GM23248 (cell line): ENCODE results near the gene IMPG1. TPM values are rescaled to one million over a fixed set of nuclear protein-coding genes. Genes with fewer than 3 reads are reported as not detected.

Experiments
- DNase-seq: peaks from one replicate; pipeline ENCODE4 v3.0.0-alpha.2; 2015
- H2AFZ ChIP-seq: fragments of 200-600 bp; sonication (generic); 2 replicates; pipeline ENCODE4 v1.6.1; 2016; ENCODE audit warnings: antibody characterized with exemption
- H3F3A ChIP-seq: fragments of 200-600 bp; sonication (generic); 2 replicates; pipeline ENCODE4 v1.6.1; 2016; ENCODE audit warnings: mild to moderate bottlenecking, antibody characterized with exemption, mixed run types; ENCODE audit not compliant: insufficient read depth
- H3K27ac ChIP-seq: fragments of 200-600 bp; sonication (generic); 2 replicates; pipeline ENCODE4 v1.5.1; 2016; ENCODE audit warnings: mild to moderate bottlenecking
- H3K27me3 ChIP-seq: fragments of 200-600 bp; sonication (generic); replicated peaks from 2 replicates; pipeline ENCODE4 v1.6.1; 2016; ENCODE audit warnings: mild to moderate bottlenecking; ENCODE audit not compliant: insufficient read depth
- H3K36me3 ChIP-seq: fragments of 200-600 bp; sonication (generic); 2 replicates; pipeline ENCODE4 v1.6.1; 2016; ENCODE audit warnings: low read depth, mild to moderate bottlenecking
- H3K4me1 ChIP-seq: fragments of 200-600 bp; sonication (generic); 2 replicates; pipeline ENCODE4 v1.6.1; 2016; ENCODE audit warnings: mild to moderate bottlenecking; ENCODE audit not compliant: insufficient read depth
- H3K4me2 ChIP-seq: fragments of 200-600 bp; sonication (generic); one replicate; pipeline ENCODE4 v1.6.1; 2016; ENCODE audit warnings: mild to moderate bottlenecking; ENCODE audit not compliant: unreplicated experiment
- H3K4me3 ChIP-seq: fragments of 200-600 bp; sonication (generic); 2 replicates; pipeline ENCODE4 v1.5.1; 2016; ENCODE audit warnings: mild to moderate bottlenecking
- H3K79me2 ChIP-seq: fragments of 200-600 bp; sonication (generic); 2 replicates; pipeline ENCODE4 v1.6.1; 2016; ENCODE audit warnings: mild to moderate bottlenecking; ENCODE audit not compliant: insufficient read depth
- H3K9ac ChIP-seq: fragments of 200-600 bp; sonication (generic); 2 replicates; pipeline ENCODE4 v1.6.1; 2016; ENCODE audit warnings: mild to moderate bottlenecking
- H3K9me2 ChIP-seq: fragments of 200-600 bp; sonication (generic); 2 replicates; pipeline ENCODE4 v1.6.1; 2016; ENCODE audit warnings: mixed run types, mild to moderate bottlenecking, moderate library complexity; ENCODE audit not compliant: insufficient read depth
- H3K9me3 ChIP-seq: fragments of 200-600 bp; sonication (generic); one replicate; pipeline ENCODE4 v1.6.1; 2017; ENCODE audit warnings: low read depth
- H4K20me1 ChIP-seq: fragments of 200-600 bp; sonication (generic); 2 replicates; pipeline ENCODE4 v1.6.0; 2016; ENCODE audit not compliant: insufficient read depth
- EZH2 ChIP-seq: fragments of 200-600 bp; sonication (generic); IDR thresholded peaks from 2 replicates; pipeline ENCODE4 v1.6.1; 2018; ENCODE audit warnings: antibody characterized with exemption, mild to moderate bottlenecking; ENCODE audit not compliant: insufficient read depth, poor library complexity, severe bottlenecking
- EZH2phosphoT487 ChIP-seq: fragments of 200-600 bp; sonication (generic); IDR thresholded peaks from 2 replicates; pipeline ENCODE4 v1.6.1; 2018; ENCODE audit warnings: antibody characterized with exemption, moderate library complexity, mild to moderate bottlenecking, low read depth; ENCODE audit not compliant: insufficient read depth
- WGBS, 2 experiments: methylation state at CpG; one replicate each; pipeline ENCODE4 v1.1.6; 2015 to 2017; ENCODE audit warnings: low lambda C conversion rate in 2 of 2, low coverage in 1 of 2; ENCODE audit errors: missing lambda C conversion rate in 2 of 2; 5-methylcytosine and 5-hydroxymethylcytosine counted together
- in situ Hi-C: fragments of 300-500 bp; cut with MboI; formaldehyde crosslinking; loops from 2 replicates; pipeline ENCODE4 v1.15.0; 2020
- polyA plus RNA-seq: library from polyadenylated mRNA; unstranded; fragments of >200 nt; fragmentation: Nextera tagmentation; extraction: Ambion mirVana; gene quantifications from 2 replicates; pipeline ENCODE4 v1.2.1, GENCODE V29; 2016
- total RNA-seq: library from RNA; depleted of rRNA; stranded (reverse); fragments of >200 nt; shearing (Covaris generic); gene quantifications from 2 replicates; pipeline ENCODE4 v1.2.3, GENCODE V29; 2014

The IMPG1 gene
- total and polyA plus RNA-seq, 2 experiments from 2014 or later, result not detected

DNA sequence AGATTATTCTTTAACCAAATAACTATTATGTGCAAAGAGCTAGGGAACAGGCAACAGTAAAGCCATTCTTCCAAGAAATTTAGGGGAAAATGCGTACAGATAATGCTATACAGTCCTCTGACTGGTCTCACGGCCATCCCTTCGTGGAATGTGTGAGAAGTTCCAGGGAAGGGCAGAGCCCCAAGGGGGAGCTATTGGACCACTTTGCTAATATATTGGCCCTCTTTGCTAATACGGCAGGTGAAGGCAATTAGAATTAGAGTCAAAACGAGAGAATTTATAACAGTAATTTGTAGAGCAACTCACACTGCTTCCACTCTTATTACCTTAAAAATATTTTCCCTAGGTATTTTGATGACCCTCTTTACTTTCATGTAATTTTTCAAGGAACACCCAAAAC, 140.4 kb downstream of the IMPG1 start:
- peak; percentile 20 for DNase-seq

DNA sequence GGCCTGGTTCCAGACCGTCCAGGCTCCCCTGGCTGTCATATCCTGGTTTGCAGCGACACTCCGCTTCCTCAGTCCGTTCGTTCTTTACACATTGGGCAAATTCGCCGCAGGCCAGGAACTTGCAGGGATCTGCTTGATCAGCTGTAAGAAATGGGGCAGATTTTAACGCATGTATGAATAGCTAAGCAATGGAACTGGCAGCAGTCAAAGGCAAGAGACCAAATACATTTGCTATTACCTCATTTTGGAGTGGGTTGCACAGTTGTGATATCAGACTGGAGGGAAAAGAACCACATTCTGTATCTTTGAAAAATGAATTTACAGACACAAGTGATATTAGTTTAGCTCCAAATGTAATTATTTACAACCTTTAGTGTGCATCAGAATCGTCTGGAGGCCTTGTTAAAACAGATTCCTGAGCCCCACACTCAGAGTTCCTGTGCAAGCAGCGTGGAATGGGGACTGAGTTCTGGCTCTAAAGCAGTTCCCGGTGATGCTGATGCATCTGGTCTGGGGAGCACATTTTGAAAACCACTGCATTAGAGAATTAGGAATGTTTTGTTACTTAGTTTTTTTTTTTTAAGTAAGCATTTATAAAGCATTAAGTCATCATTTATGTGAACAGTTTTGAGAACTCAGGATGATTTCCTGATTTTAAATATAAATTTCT, 141.3 kb downstream of the IMPG1 start:
- Histone ChIP-seq H3K9me3 (no peaks in the 10 kb centered on the region), H3K79me2 (no peaks in the 10 kb centered on the region), H2AFZ (no peak overlapping the region), H3F3A (no peaks in the 10 kb centered on the region), H3K4me2 (no peak overlapping the region), H3K27me3 (no peaks in the 10 kb centered on the region), H3K9ac (no peak overlapping the region), H3K4me3 (no peak overlapping the region), H3K27ac (no peak overlapping the region), H3K4me1 (no peaks in the 10 kb centered on the region), H3K36me3 (no peaks in the 10 kb centered on the region), H4K20me1 (no peaks in the 10 kb centered on the region), H3K9me2 (no peaks in the 10 kb centered on the region)
- WGBS, 2 experiments, result 44 to 49% methylated on average over 11 of the region's 11 CpGs
- TF ChIP-seq EZH2 (no peak), EZH2phosphoT487 (no peak)
- in situ Hi-C loops, result loop anchor here (25.0 kb wide), 1 partner anchor 1531 kb away; the partner anchor contains the start of gene HTR1B
- DNase-seq, result peak; percentile 35

More for the DNA sequence above, 140.4 kb downstream of the IMPG1 start:
- Histone ChIP-seq H3K4me2 (no peak overlapping the region), H3K9ac (no peak overlapping the region), H3K27me3 (no peaks in the 10 kb centered on the region), H3K27ac (no peak overlapping the region), H3K4me3 (no peak overlapping the region), H2AFZ (no peak overlapping the region), H3K9me2 (no peaks in the 10 kb centered on the region), H4K20me1 (no peaks in the 10 kb centered on the region), H3K9me3 (no peaks in the 10 kb centered on the region), H3K36me3 (no peaks in the 10 kb centered on the region), H3F3A (no peaks in the 10 kb centered on the region), H3K79me2 (no peaks in the 10 kb centered on the region), H3K4me1 (no peaks in the 10 kb centered on the region)
- in situ Hi-C loops, result loop anchor here (25.0 kb wide), 1 partner anchor 1530 kb away; the partner anchor contains the start of gene HTR1B
- 85 to 91% methylated on average over 5 of the region's 5 CpGs for WGBS, 2 experiments
- TF ChIP-seq EZH2phosphoT487 (no peak), EZH2 (no peak)

- no peak for DNase-seq
- in situ Hi-C loops, result loop anchor here (25.0 kb wide), 1 partner anchor 1536 kb away; the partner anchor contains the start of gene HTR1B
- H3K4me1 ChIP-seq, result no peaks in the 10 kb centered on the region
- no peaks in the 10 kb centered on the region for H3K79me2 ChIP-seq
- H3K4me3 ChIP-seq, result no peak overlapping the region
- no peaks in the 10 kb centered on the region for H3K9me2 ChIP-seq
- H3K9me3 ChIP-seq, result no peaks in the 10 kb centered on the region
- H3K4me2 ChIP-seq, result no peak overlapping the region
- H2AFZ ChIP-seq, result no peak overlapping the region
- 83 to 91% methylated on average over 5 of the region's 5 CpGs for WGBS, 2 experiments
- no peaks in the 10 kb centered on the region for H3K27me3 ChIP-seq
- no peaks in the 10 kb centered on the region for H3K36me3 ChIP-seq
- H3K27ac ChIP-seq, result no peak overlapping the region
- H4K20me1 ChIP-seq, result no peaks in the 10 kb centered on the region
- no peak for TF ChIP-seq EZH2
- TF ChIP-seq EZH2phosphoT487, result no peak
- H3K9ac ChIP-seq, result no peak overlapping the region
- no peaks in the 10 kb centered on the region for H3F3A ChIP-seq
Measured at GRCh38 chr6:75926293-75927168, 145.9 kb downstream of the IMPG1 start.

- Histone ChIP-seq H2AFZ (no peak overlapping the region), H3K4me1 (no peaks in the 10 kb centered on the region), H4K20me1 (no peaks in the 10 kb centered on the region), H3K27me3 (no peaks in the 10 kb centered on the region), H3K4me3 (no peak overlapping the region), H3K4me2 (no peak overlapping the region), H3K27ac (no peak overlapping the region), H3K79me2 (no peaks in the 10 kb centered on the region), H3K9ac (no peak overlapping the region), H3K9me3 (no peaks in the 10 kb centered on the region), H3K9me2 (no peaks in the 10 kb centered on the region), H3K36me3 (0 out of 2 replicates have a peak, but pooled peaks cover 3% of the 10 kb centered on the region), H3F3A (no peaks in the 10 kb centered on the region)
- in situ Hi-C loops, result no loop called here
- DNase-seq, result peak; percentile 27
- TF ChIP-seq EZH2 (no peak), EZH2phosphoT487 (no peak)
Measured at GRCh38 chr6:75922226-75922625, 150.2 kb downstream of the IMPG1 start.
